ENCODE data around the gene LPIN3. TPM values are rescaled to one million over a fixed set of nuclear protein-coding genes. Genes with fewer than 3 reads are reported as not detected.

The LPIN3 gene
- total RNA-seq, 2 donors from 2014 or later: 46.2 to 65.3 TPM

GRCh38 chr20:41392295-41392694 is 51.7 kb downstream of the LPIN3 start:
- no peak for DNase-seq
- H3K9me3 ChIP-seq: no peaks in the 10 kb centered on the region
- no peaks in the 10 kb centered on the region for H3K36me3 ChIP-seq
- intact Hi-C loops (cut with DNase I): no loop called here
- H3K9ac ChIP-seq (ENCODE audit: low read depth in 2 of 2, low read length in 2 of 2): no peak overlapping the region
- TF ChIP-seq CTCF (IDR thresholded peaks at IDR 0.05): no peak
- H3K27me3 ChIP-seq: no peaks in the 10 kb centered on the region
- no peak overlapping the region for H3K27ac ChIP-seq
- H3K4me3 ChIP-seq: no peak overlapping the region
- no peaks in the 10 kb centered on the region for H3K4me1 ChIP-seq

- Histone ChIP-seq H3K9ac (ENCODE audit: low read depth in 2 of 2, low read length in 2 of 2) (no peak overlapping the region), H3K36me3 (no peaks in the 10 kb centered on the region), H3K27ac (no peak overlapping the region), H3K4me3 (no peak overlapping the region), H3K9me3 (no peaks in the 10 kb centered on the region), H3K4me1 (no peaks in the 10 kb centered on the region), H3K27me3 (no peaks in the 10 kb centered on the region)
- no peak for DNase-seq
- intact Hi-C loops (cut with DNase I): no loop called here
- TF ChIP-seq CTCF (IDR thresholded peaks at IDR 0.05): no peak
Measured at GRCh38 chr20:41392871-41393704, 52.5 kb downstream of the LPIN3 start.

- Histone ChIP-seq H3K27ac (no peak overlapping the region), H3K9me3 (no peaks in the 10 kb centered on the region), H3K4me3 (no peak overlapping the region), H3K9ac (ENCODE audit: low read depth in 2 of 2, low read length in 2 of 2) (no peak overlapping the region), H3K4me1 (no peaks in the 10 kb centered on the region), H3K27me3 (no peaks in the 10 kb centered on the region), H3K36me3 (no peaks in the 10 kb centered on the region)
- no peak for TF ChIP-seq CTCF (IDR thresholded peaks at IDR 0.05)
- intact Hi-C loops (cut with DNase I): no loop called here
- no peak for DNase-seq
Measured at GRCh38 chr20:41393705-41394066, 53.1 kb downstream of the LPIN3 start.

DNA sequence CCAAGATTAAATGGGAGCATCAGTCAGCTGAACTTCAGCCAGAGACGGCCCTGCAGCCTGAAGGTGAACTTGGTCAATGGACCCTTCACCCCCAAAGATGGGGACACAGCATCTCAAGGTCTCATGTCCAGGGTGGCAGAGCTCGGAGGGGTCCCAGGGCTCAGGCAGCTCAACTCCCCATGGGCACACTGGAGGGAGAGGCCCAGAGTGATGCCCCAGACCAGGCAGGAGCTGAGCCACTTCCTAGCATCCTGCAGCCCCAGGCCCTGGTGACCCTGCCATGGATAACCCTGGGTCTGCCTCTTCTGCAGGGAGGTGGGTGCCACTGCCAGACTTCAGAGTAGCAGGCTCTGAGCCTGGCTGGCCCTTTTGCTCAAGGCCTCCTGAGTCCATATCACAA is 53.5 kb downstream of the LPIN3 start:
- H3K36me3 ChIP-seq: no peaks in the 10 kb centered on the region
- no peak for TF ChIP-seq CTCF (IDR thresholded peaks at IDR 0.05)
- DNase-seq: no peak
- H3K27me3 ChIP-seq: no peaks in the 10 kb centered on the region
- H3K27ac ChIP-seq: no peak overlapping the region
- H3K4me1 ChIP-seq: no peaks in the 10 kb centered on the region
- no peaks in the 10 kb centered on the region for H3K9me3 ChIP-seq
- no peak overlapping the region for H3K4me3 ChIP-seq
- H3K9ac ChIP-seq (ENCODE audit: low read depth in 2 of 2, low read length in 2 of 2): no peak overlapping the region
- intact Hi-C loops (cut with DNase I): no loop called here

- no peak for DNase-seq
- no peak overlapping the region for H3K9ac ChIP-seq (ENCODE audit: low read depth in 2 of 2, low read length in 2 of 2)
- H3K4me3 ChIP-seq: no peak overlapping the region
- H3K9me3 ChIP-seq: no peaks in the 10 kb centered on the region
- TF ChIP-seq CTCF (IDR thresholded peaks at IDR 0.05): no peak
- no peaks in the 10 kb centered on the region for H3K27me3 ChIP-seq
- H3K36me3 ChIP-seq: no peaks in the 10 kb centered on the region
- intact Hi-C loops (cut with DNase I): no loop called here
- no peak overlapping the region for H3K27ac ChIP-seq
- no peaks in the 10 kb centered on the region for H3K4me1 ChIP-seq
Measured at GRCh38 chr20:41394931-41395666, 54.5 kb downstream of the LPIN3 start.
